Fibroblast of skin of back (primary cell): ENCODE data around the gene MPDZ.

Experiments
- DNase-seq: peaks from one replicate; pipeline ENCODE4 v3.0.0-alpha.2; 2013

The MPDZ gene

GRCh38 chr9:13128266-13128860 is 151.1 kb downstream of the MPDZ start:
- DNase-seq = no peak

GRCh38 chr9:13127131-13127530 is 152.4 kb downstream of the MPDZ start:
- no peak for DNase-seq

- DNase-seq = no peak
Observed at GRCh38 chr9:13125261-13125660, 154.2 kb downstream of the MPDZ start.

- DNase-seq = no peak
Observed at GRCh38 chr9:13122756-13123369, 156.6 kb downstream of the MPDZ start.

GRCh38 chr9:13118313-13118712 is 161.2 kb downstream of the MPDZ start:
- DNase-seq = no peak

GRCh38 chr9:13116292-13116691 is 163.2 kb downstream of the MPDZ start:
- no peak for DNase-seq

GRCh38 chr9:13113751-13114150 is 165.7 kb downstream of the MPDZ start:
- peak; percentile 11 for DNase-seq

GRCh38 chr9:13113216-13113615 is 166.3 kb downstream of the MPDZ start:
- peak; percentile 60 for DNase-seq

- DNase-seq = no peak
Observed at GRCh38 chr9:13111778-13112177, 167.7 kb downstream of the MPDZ start.

GRCh38 chr9:13110766-13111417 is 168.6 kb downstream of the MPDZ start:
- no peak for DNase-seq

GRCh38 chr9:13109781-13110180 is 169.7 kb downstream of the MPDZ start:
- DNase-seq = no peak

GRCh38 chr9:13107008-13107407 is 172.5 kb downstream of the MPDZ start:
- DNase-seq = no peak

GRCh38 chr9:13100914-13101572 is 178.4 kb downstream of the MPDZ start:
- DNase-seq = no peak

- DNase-seq = no peak
Observed at GRCh38 chr9:13095056-13095455, 184.4 kb downstream of the MPDZ start.

- no peak for DNase-seq
Observed at GRCh38 chr9:13090628-13091027, 188.9 kb downstream of the MPDZ start.

GRCh38 chr9:13089666-13090065 is 189.8 kb downstream of the MPDZ start:
- DNase-seq = no peak

- peak; percentile 60 for DNase-seq
Observed at GRCh38 chr9:13088720-13089427, 190.6 kb downstream of the MPDZ start.

GRCh38 chr9:13083963-13084528 is 195.4 kb downstream of the MPDZ start:
- DNase-seq = peak; percentile 39

- no peak for DNase-seq
Observed at GRCh38 chr9:13083366-13083765, 196.1 kb downstream of the MPDZ start.

GRCh38 chr9:13082796-13083195 is 196.7 kb downstream of the MPDZ start:
- DNase-seq = no peak

- no peak for DNase-seq
Observed at GRCh38 chr9:13078164-13078563, 201.3 kb downstream of the MPDZ start.

- DNase-seq = no peak
Observed at GRCh38 chr9:13076616-13077015, 202.9 kb downstream of the MPDZ start.

GRCh38 chr9:13071921-13072320 is 207.6 kb downstream of the MPDZ start:
- no peak for DNase-seq
